ENCODE measurements around the gene PAQR3. TPM values are rescaled to one million over a fixed set of nuclear protein-coding genes. Genes with fewer than 3 reads are reported as not detected.

The PAQR3 gene
- total and polyA plus RNA-seq, 9 of the 15 experiments (the other 6 are each of a cell fraction or from before 2014, with no cell fraction given), result 10.7 to 77.1 (median 31.6) TPM

DNA sequence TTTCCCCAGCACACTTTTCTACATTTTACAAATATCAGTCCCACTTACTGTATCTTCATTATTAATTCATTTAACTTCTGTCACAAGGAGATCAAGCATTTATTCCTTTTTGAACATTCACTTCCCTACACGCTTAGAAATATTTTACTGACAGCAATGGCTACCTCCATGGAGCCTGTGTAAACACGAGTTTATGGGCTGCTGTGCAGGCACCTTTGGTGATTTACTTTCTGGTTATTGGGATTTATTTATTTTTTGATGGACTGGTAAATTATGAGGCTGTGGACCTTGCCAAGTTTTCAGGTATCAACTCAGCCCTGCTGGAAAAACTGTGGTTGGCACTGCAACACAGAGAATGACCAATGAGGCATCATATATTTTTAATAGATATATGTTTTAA is 45.4 kb upstream of the PAQR3 start:
- in situ Hi-C loops (cut with MboI), result no loop called here

More for the DNA sequence above, 45.4 kb upstream of the PAQR3 start:
- 3% methylated on average over 2 of the region's 2 CpGs for WGBS (ENCODE audit: insufficient coverage, low coverage, missing lambda C conversion rate)
- DNase-seq (ENCODE audit: extremely low read depth in 1 of 4, low spot score in 3 of 4) (no peak), FAIRE-seq (no peak), ATAC-seq (no peak)
- Histone ChIP-seq H3K79me2 (ENCODE audit: control insufficient read depth, insufficient read depth, low read length) (no peaks in the 10 kb centered on the region), H3K27me3 (ENCODE audit: control insufficient read depth in 2 of 2, insufficient read depth in 2 of 2, low read length in 2 of 2) (no peaks in the 10 kb centered on the region), H3K9me1 (ENCODE audit: control insufficient read depth, insufficient read depth, low read length) (no peaks in the 10 kb centered on the region), H3K4me2 (ENCODE audit: insufficient read depth, low read length) (no peak overlapping the region), H3K27ac (ENCODE audit: extremely low read depth, low read depth, low read length) (no peak overlapping the region), H2AFZ (ENCODE audit: low read depth, low read length) (no peak overlapping the region), H3K4me3 (no peak overlapping the region), H3K9ac (ENCODE audit: insufficient read depth in 1 of 2, low read depth in 2 of 2, low read length in 2 of 2) (no peak overlapping the region), H3K36me3 (ENCODE audit: control insufficient read depth, insufficient read depth, low read length) (no peaks in the 10 kb centered on the region), H3K4me1 (replicated peaks in 1 of 2; ENCODE audit: control insufficient read depth in 2 of 2, insufficient read depth in 2 of 2, low read length in 2 of 2) (no peaks in the 10 kb centered on the region), H4K20me1 (replicated peaks; ENCODE audit: control insufficient read depth, insufficient read depth, low read length) (no peaks in the 10 kb centered on the region), H3K9me3 (replicated peaks; ENCODE audit: control insufficient read depth, insufficient read depth, low read depth, low read length) (no peaks in the 10 kb centered on the region)
- POLR2A ChIA-PET, result interaction anchor here (0.8 kb wide), 1 partner anchor 47 kb away, joined by 3 read pairs; no protein-coding TSS in a partner anchor
- CTCF ChIA-PET (ENCODE audit: low intra/inter-chr PET ratio), result no interaction called here
- TF ChIP-seq, protein P1, sequence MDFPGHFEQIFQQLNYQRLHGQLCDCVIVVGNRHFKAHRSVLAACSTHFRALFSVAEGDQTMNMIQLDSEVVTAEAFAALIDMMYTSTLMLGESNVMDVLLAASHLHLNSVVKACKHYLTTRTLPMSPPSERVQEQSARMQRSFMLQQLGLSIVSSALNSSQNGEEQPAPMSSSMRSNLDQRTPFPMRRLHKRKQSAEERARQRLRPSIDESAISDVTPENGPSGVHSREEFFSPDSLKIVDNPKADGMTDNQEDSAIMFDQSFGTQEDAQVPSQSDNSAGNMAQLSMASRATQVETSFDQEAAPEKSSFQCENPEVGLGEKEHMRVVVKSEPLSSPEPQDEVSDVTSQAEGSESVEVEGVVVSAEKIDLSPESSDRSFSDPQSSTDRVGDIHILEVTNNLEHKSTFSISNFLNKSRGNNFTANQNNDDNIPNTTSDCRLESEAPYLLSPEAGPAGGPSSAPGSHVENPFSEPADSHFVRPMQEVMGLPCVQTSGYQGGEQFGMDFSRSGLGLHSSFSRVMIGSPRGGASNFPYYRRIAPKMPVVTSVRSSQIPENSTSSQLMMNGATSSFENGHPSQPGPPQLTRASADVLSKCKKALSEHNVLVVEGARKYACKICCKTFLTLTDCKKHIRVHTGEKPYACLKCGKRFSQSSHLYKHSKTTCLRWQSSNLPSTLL (IDR thresholded peaks at IDR 0.05), result no peak
- TF ChIP-seq HNRNPH1 (optimal IDR thresholded peaks at IDR 0.05; ENCODE audit: low read depth, low read length) (no peak), ZZZ3 (IDR thresholded peaks at IDR 0.05) (no peak), BHLHE40 (IDR thresholded peaks at IDR 0.05; ENCODE audit: low read length) (no peak), KHSRP (IDR thresholded peaks at IDR 0.05) (no peak)
- TF ChIP-seq, protein P2, sequence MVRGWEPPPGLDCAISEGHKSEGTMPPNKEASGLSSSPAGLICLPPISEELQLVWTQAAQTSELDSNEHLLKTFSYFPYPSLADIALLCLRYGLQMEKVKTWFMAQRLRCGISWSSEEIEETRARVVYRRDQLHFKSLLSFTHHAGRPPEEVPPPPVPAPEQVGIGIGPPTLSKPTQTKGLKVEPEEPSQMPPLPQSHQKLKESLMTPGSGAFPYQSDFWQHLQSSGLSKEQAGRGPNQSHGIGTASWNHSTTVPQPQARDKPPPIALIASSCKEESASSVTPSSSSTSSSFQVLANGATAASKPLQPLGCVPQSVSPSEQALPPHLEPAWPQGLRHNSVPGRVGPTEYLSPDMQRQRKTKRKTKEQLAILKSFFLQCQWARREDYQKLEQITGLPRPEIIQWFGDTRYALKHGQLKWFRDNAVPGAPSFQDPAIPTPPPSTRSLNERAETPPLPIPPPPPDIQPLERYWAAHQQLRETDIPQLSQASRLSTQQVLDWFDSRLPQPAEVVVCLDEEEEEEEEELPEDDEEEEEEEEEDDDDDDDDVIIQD (CRISPR knock-in tag; IDR thresholded peaks at IDR 0.05), result no peak
- intact Hi-C loops (cut with micrococcal nuclease), result no loop called here
- no TSS peak for BruUV-seq (replicated peaks)

Measured in K562 (cell line).